ENCODE data around the gene PTCH2.

The PTCH2 gene

GRCh38 chr1:44778705-44779576 is 64.1 kb downstream of the PTCH2 start:
- DNase-seq (ENCODE audit: low spot score) = no peak

- DNase-seq (ENCODE audit: low spot score) = no peak
These were observed 65.0 kb downstream of the PTCH2 start for GRCh38 chr1:44777969-44778635.

- no peak for DNase-seq (ENCODE audit: low spot score)
These were observed 65.5 kb downstream of the PTCH2 start for GRCh38 chr1:44777547-44777946.

GRCh38 chr1:44776730-44777068 is 66.4 kb downstream of the PTCH2 start:
- DNase-seq (ENCODE audit: low spot score) = no peak

- peak; percentile 46 for DNase-seq (ENCODE audit: low spot score)
These were observed 66.9 kb downstream of the PTCH2 start for GRCh38 chr1:44775930-44776729.

GRCh38 chr1:44775078-44775929 is 67.7 kb downstream of the PTCH2 start, which contains the start of gene RPS8:
Gene RPS8, plus strand, starts transcription at chr1:44775540. Its CDS starts 57 bp downstream, at chr1:44775597.
- peak; percentile 80 for DNase-seq (ENCODE audit: low spot score)

Data from germinal center (tissue), 1 donor.